Ishikawa (cell line): ENCODE measurements around the gene TFE3.

Experiments used
- CEBPB ChIP-seq: IDR thresholded peaks from 2 replicates; pipeline ENCODE4 v1.6.1; 2012
- CREB1 ChIP-seq: IDR thresholded peaks from 2 replicates; pipeline ENCODE4 v1.6.1; 2012; ENCODE audit warnings: low read depth
- EGR1 ChIP-seq: IDR thresholded peaks from 2 replicates; pipeline ENCODE4 v1.6.1; 2012
- EP300 ChIP-seq: IDR thresholded peaks from 2 replicates; pipeline ENCODE4 v1.6.1; 2012; ENCODE audit warnings: borderline replicate concordance
- FOXM1 ChIP-seq: IDR thresholded peaks from 2 replicates; pipeline ENCODE4 v1.6.1; 2012; ENCODE audit warnings: low read depth, borderline replicate concordance
- NFIC ChIP-seq: IDR thresholded peaks from 2 replicates; pipeline ENCODE4 v1.6.1; 2012
- RAD21 ChIP-seq: IDR thresholded peaks from 2 replicates; pipeline ENCODE4 v1.6.1; 2012; ENCODE audit warnings: low read depth
- TAF1 ChIP-seq: IDR thresholded peaks from 2 replicates; pipeline ENCODE4 v1.6.1; 2012; ENCODE audit warnings: low read depth, mild to moderate bottlenecking
- TCF12 ChIP-seq: IDR thresholded peaks from 2 replicates; pipeline ENCODE4 v1.6.1; 2012; ENCODE audit warnings: low read depth
- TEAD4 ChIP-seq: IDR thresholded peaks from 2 replicates; pipeline ENCODE4 v1.6.1; 2012
- USF1 ChIP-seq: IDR thresholded peaks from 2 replicates; pipeline ENCODE4 v1.6.1; 2012
- YY1 ChIP-seq: IDR thresholded peaks from 2 replicates; pipeline ENCODE4 v1.6.1; 2012; ENCODE audit warnings: low read depth
- ZBTB7A ChIP-seq: IDR thresholded peaks from 2 replicates; pipeline ENCODE4 v1.6.1; 2012; ENCODE audit warnings: low read depth
- TF ChIP-seq, protein P1 (sequence below): IDR thresholded peaks from 2 replicates; pipeline ENCODE4 v1.6.1; 2012
- TF ChIP-seq, protein P2 (sequence below): IDR thresholded peaks from 2 replicates; pipeline ENCODE4 v1.6.1; 2012; ENCODE audit warnings: low read depth, mild to moderate bottlenecking

Gene TFE3

GRCh38 chrX:49043220-49043986 is at the start of gene TFE3:
Gene TFE3, minus strand, starts transcription at chrX:49043357. Its CDS starts 131 bp downstream, at chrX:49043226.
- TF ChIP-seq FOXM1 (no peak), USF1 (no peak), TAF1 (peak; percentile 37; the same call in 1 of the 2 replicates), NFIC (no peak), CEBPB (no peak), YY1 (no peak), TCF12 (no peak), ZBTB7A (no peak), CREB1 (no peak; the same call in 1 of the 2 replicates), EP300 (0 out of 2 replicates have a peak, but pooled peaks have one; percentile 10), RAD21 (peak; percentile 73), TEAD4 (no peak), EGR1 (peak; percentile 55; the same call in 1 of the 2 replicates)
- TF ChIP-seq, protein P1, sequence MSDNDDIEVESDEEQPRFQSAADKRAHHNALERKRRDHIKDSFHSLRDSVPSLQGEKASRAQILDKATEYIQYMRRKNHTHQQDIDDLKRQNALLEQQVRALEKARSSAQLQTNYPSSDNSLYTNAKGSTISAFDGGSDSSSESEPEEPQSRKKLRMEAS = peak; percentile 25; the same call in 1 of the 2 replicates
- TF ChIP-seq, protein P2, sequence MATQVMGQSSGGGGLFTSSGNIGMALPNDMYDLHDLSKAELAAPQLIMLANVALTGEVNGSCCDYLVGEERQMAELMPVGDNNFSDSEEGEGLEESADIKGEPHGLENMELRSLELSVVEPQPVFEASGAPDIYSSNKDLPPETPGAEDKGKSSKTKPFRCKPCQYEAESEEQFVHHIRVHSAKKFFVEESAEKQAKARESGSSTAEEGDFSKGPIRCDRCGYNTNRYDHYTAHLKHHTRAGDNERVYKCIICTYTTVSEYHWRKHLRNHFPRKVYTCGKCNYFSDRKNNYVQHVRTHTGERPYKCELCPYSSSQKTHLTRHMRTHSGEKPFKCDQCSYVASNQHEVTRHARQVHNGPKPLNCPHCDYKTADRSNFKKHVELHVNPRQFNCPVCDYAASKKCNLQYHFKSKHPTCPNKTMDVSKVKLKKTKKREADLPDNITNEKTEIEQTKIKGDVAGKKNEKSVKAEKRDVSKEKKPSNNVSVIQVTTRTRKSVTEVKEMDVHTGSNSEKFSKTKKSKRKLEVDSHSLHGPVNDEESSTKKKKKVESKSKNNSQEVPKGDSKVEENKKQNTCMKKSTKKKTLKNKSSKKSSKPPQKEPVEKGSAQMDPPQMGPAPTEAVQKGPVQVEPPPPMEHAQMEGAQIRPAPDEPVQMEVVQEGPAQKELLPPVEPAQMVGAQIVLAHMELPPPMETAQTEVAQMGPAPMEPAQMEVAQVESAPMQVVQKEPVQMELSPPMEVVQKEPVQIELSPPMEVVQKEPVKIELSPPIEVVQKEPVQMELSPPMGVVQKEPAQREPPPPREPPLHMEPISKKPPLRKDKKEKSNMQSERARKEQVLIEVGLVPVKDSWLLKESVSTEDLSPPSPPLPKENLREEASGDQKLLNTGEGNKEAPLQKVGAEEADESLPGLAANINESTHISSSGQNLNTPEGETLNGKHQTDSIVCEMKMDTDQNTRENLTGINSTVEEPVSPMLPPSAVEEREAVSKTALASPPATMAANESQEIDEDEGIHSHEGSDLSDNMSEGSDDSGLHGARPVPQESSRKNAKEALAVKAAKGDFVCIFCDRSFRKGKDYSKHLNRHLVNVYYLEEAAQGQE = no peak

- TF ChIP-seq, protein P2 = no peak
- TF ChIP-seq FOXM1 (no peak), CEBPB (no peak), RAD21 (no peak), USF1 (no peak), TAF1 (no peak)
These were observed 46.4 kb upstream of the TFE3 start for GRCh38 chrX:49089553-49089952.

DNA sequence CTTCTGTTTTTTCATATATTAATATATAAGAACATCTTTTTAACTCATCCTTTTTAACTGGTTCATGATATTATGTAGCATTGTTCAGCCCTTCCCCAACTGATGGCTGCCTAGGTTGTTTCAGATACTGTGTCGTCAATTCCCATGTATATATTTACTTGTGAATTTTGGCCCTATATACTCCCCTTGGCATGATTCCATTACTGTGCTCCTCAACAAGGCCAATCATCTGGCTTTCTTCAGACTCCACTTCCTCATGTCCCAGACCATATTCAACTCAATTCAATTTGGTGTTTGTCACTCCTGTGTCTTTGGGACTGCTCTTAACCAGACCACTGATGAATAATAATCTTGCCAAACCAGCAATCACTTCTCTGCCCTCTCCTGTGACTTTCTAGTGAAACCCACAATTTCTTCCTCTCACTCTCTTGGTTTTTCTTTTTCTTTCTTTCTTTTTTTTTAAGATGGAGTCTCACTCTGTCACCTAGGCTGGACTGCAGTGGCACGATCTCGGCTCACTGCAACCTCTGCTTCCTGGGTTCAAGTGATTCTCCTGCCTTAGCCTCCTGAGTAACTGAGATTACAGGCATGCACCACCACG is 39.2 kb upstream of the TFE3 start:
- TF ChIP-seq, protein P1 = no peak

- TF ChIP-seq, protein P1 = peak; percentile 86
- TF ChIP-seq TAF1 = no peak
- no peak for TF ChIP-seq CEBPB
- TF ChIP-seq USF1 = no peak
- TF ChIP-seq FOXM1 = no peak
- TF ChIP-seq YY1 = no peak
- no peak for TF ChIP-seq EGR1
- TF ChIP-seq EP300 = no peak
- TF ChIP-seq CREB1 = no peak
- TF ChIP-seq, protein P2 = 0 out of 2 replicates have a peak, but pooled peaks have one; percentile 29
- no peak for TF ChIP-seq TEAD4
- TF ChIP-seq RAD21 = no peak
- TF ChIP-seq ZBTB7A = no peak
- TF ChIP-seq TCF12 = no peak
- no peak for TF ChIP-seq NFIC
These were observed 36.6 kb upstream of the TFE3 start, which contains the start of gene WDR45 for GRCh38 chrX:49079489-49080428. Gene WDR45, minus strand, starts transcription at chrX:49079887. Its CDS starts 1,792 bp downstream, at chrX:49078095.
